ENCODE data around the gene ACER2.

The ACER2 gene

GRCh38 chr9:19451240-19452087 is 42.7 kb downstream of the ACER2 start:
- DNase-seq (ENCODE audit: low read depth in 2 of 3, low spot score in 2 of 3): no peak

DNA sequence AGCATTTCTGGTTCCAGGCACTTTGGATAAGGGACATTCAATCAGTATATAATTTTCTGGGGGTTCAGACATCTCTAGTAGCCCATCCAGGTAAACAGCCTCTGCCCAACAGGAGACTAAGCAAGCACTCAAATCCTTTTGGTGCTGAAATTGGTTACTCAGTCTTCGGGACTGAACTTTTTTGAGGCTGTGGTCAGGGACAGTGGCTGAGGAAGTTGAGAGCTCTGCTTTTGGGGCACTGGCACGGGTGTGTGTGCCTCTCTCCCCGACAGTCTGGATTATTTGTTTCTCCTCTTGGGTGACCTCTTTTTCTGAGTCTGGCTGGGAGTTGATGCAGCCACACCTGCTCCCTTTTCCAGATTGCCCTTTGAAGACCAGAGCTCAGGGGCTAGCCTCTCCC is 47.6 kb downstream of the ACER2 start:
- no peak for DNase-seq (ENCODE audit: low read depth in 2 of 3, low spot score in 2 of 3)

GRCh38 chr9:19456996-19457692 is 48.3 kb downstream of the ACER2 start:
- DNase-seq (ENCODE audit: low read depth in 2 of 3, low spot score in 2 of 3): peak; percentile 17 to 41 (median 21)

DNA sequence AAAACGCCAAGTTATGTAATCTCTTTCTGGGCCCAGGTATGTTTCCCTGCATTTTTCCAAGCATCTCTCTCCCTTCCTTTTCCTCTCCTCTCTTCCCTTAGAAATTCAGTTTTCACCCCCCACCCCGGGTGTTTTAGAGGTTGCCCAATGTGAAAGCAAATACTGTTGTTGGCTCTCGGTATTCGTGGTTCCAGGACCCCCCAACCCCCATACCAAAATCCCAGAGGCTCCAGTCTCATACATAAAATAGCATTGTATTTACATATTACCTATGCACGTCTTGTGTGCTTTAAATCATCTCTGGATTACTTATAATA is 48.8 kb downstream of the ACER2 start:
- no peak for DNase-seq (ENCODE audit: low read depth in 2 of 3, low spot score in 2 of 3)

DNA sequence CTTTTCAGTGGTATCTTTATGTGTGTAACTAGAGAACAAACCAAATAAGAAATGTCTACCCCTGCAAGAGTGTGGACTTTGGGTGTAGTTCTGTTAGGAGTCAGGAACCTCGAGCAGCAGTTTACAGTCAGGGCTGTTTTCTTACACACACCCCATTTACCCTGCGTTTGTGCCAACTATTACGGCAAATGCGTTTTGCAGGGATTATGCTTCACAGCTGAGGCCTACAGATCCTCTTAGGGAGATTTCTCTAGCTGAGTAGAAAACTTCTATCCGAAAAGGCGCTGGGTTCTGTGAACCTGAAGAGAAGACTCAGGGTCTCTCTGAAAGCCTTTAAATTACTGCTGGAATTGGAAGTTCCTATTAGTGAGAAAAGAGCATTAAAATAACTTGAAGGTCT is 51.4 kb downstream of the ACER2 start:
- no peak for DNase-seq (ENCODE audit: low read depth in 2 of 3, low spot score in 2 of 3)

GRCh38 chr9:19461135-19461534 is 52.3 kb downstream of the ACER2 start:
- DNase-seq (ENCODE audit: low read depth in 2 of 3, low spot score in 2 of 3): no peak

DNA sequence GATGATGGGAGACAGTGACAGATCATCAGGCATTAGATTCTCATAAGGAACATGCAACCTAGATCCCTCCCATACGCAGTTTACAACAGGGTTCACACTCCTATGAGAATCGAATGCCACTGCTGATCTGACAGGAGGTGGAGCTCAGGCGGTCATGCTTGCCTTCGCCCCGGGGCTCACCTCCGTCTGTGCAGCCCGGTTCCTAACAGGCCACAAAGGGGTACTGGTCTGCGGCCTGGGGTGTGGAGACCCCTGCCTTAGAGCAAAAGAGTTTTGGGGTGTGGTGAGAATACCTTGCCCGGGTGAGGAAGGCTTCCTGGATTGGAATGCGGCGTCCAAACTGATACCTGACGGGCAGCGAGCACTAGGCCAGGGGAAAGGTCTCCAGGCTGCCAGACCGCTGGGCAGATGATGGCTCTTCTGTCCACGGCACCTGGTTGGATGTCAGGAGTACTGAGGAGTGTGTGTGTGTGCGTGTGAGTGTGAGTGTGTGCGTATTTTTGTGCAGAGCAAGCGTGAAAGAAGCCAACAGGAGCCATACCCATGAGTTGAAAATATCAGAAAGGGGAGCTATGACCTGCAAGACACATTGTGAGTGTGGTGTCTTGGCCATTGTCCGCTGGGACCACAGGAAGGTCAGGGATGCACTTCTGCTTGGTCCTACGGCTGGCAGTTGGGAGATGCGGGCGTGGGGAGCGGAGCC is 55.4 kb downstream of the ACER2 start:
- DNase-seq (ENCODE audit: low read depth in 2 of 3, low spot score in 2 of 3): no peak

DNA sequence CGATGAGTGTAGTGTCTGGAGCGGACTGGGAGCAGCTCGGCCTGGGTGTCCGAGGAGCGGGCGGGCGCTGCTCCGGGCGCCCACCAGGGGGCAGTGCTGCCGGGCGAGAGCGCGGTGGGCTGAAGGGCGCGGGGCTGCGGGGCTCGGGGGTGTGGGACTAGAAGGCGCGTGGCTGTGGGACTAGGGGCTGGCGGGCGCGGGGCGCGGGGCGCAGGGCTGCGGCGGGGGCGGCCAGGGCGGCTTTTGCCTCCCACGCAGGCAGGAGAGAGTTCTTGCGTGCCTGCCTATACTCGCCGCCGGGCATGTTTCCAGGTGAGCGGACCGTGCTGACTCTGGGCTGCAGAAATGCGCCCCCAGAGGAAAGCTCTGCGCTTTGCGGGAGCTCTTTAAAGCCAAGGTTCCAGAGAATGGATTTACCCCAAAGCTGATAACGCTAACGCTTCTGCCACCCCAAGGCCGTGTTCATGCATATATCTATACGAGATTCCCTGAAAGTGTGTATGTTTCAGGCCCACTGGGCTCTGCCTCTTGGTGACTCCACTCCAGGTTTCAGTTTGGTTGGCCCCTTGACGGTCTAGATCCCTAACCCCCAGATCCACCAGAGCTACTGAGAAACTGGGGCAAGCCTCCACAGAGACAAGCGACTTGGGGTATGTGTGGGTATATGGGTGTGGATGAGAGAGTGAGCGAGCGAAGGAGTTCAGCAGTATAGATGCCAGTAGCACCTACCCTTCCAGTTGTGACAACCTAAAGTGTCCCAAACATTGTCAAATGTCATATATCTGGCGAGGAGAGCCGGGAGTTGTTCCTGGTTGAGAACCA is 56.2 kb downstream of the ACER2 start:
- DNase-seq (ENCODE audit: low read depth in 2 of 3, low spot score in 2 of 3): peak; percentile 40 to 64 (median 47)

DNA sequence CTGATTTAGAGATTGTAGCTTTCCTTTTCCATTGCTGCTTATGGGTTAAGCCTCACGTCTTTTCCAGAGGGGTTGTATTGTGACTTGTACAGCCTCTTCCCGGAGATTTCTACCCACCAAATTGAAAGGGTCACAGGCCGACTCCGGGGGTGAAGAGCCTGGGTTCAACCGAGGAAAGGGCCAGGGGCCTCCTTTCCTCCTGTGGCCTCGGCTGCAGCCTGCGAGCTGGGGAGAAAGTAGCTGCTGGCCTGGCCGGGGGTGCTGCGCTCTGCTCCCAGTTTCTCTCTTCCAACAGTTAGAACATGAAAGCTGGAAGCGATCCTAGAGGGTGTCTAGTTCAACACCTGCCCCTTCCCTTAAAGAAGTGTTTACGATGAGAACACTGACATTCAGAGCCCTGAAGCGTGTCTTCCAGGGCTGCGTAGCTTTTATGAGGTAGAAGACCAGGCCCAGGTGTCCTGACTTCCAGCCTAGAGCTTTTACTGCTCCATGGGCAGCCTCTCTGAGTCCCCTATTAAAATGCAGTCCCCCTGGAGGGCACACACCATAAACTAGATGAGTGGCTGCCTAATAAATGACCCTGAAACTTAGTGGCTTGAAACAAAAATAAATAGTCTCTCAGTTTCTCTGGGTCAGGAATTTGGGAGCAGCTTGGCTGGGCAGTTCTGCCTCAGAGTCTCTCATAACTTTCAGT is 56.9 kb downstream of the ACER2 start:
- DNase-seq (ENCODE audit: low read depth in 2 of 3, low spot score in 2 of 3): no peak

DNA sequence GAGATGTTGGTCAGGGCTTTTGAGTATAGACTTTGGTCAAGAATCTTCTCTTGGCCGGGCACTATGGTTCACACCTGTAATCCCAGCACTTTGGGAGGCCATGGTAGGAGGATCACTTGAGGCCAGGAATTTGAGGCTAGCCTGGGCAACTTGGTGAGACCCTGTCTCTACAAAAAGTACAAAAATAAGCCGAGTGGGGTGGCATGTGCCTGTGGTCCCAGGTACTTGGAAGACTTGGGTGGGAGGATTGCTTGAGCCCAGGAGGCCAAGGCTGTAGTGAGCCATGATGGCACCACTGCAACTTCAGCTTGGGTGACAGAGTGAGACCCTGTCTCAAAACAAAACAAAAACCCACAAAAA is 57.5 kb downstream of the ACER2 start:
- DNase-seq (ENCODE audit: low read depth in 2 of 3, low spot score in 2 of 3): no peak

GRCh38 chr9:19469271-19469670 is 60.5 kb downstream of the ACER2 start:
- no peak for DNase-seq (ENCODE audit: low read depth in 2 of 3, low spot score in 2 of 3)

GRCh38 chr9:19470567-19470966 is 61.8 kb downstream of the ACER2 start:
- DNase-seq (ENCODE audit: low read depth in 2 of 3, low spot score in 2 of 3): no peak

DNA sequence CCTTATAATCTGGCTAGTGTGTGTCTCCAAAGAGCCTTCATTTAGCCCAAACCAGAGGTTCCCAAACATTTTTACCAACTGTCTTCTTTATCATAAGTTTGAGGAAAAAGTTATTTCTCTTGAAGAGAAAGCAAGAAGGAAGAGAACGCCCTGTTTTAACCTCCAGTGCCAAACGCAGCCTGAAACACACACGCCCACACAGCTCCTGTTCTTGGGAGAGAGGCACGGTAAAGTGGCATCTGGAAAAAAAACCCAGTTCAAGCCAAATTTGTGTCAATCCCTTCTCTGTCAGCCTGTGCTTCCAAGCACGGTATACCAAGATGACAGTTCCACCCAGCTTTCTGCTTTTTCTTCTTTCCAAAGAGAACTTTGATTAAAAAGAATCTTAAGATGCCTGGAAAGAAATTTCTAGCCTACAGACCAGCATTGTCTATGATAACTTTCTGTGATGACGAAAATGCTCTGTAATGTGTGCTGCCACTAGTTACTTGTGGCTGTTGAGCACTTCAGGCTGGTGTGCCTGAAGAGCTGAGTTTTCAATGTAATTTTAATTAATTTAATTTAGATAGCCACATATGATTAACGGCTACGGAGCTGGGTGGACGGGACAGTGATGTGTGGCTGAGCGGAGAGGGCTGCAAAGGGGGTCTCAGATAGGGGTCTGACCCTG is 62.3 kb downstream of the ACER2 start:
- DNase-seq (ENCODE audit: low read depth in 2 of 3, low spot score in 2 of 3): no peak

GRCh38 chr9:19471737-19472648 is 63.2 kb downstream of the ACER2 start:
- peak; percentile 23 to 36 (median 26) for DNase-seq (ENCODE audit: low read depth in 2 of 3, low spot score in 2 of 3)

GRCh38 chr9:19473605-19474004 is 64.8 kb downstream of the ACER2 start:
- DNase-seq (ENCODE audit: low read depth in 2 of 3, low spot score in 2 of 3): no peak

GRCh38 chr9:19479874-19480273 is 71.1 kb downstream of the ACER2 start:
- no peak for DNase-seq (ENCODE audit: low read depth in 2 of 3, low spot score in 2 of 3)

GRCh38 chr9:19480345-19480744 is 71.5 kb downstream of the ACER2 start:
- DNase-seq (ENCODE audit: low read depth in 2 of 3, low spot score in 2 of 3): no peak

- no peak for DNase-seq (ENCODE audit: low read depth in 2 of 3, low spot score in 2 of 3)
Observed at GRCh38 chr9:19481121-19481870, 72.5 kb downstream of the ACER2 start.

Data from activated CD8-positive, alpha-beta memory T cell treated with anti-CD3 and anti-CD28 coated beads for 48 hours (primary cell).